HG03342 (cell line): ENCODE measurements around the gene POC1B.

Source experiments
- ATAC-seq: cut with Tn5 transposase; IDR thresholded peaks from one replicate; pipeline ENCODE4 v1.9.1; 2021; ENCODE audit warnings: mild to moderate bottlenecking, moderate library complexity; ENCODE audit not compliant: unreplicated experiment

The POC1B gene

GRCh38 chr12:89497467-89497866 lies 28.4 kb downstream of the POC1B start:
- no peak for ATAC-seq

DNA sequence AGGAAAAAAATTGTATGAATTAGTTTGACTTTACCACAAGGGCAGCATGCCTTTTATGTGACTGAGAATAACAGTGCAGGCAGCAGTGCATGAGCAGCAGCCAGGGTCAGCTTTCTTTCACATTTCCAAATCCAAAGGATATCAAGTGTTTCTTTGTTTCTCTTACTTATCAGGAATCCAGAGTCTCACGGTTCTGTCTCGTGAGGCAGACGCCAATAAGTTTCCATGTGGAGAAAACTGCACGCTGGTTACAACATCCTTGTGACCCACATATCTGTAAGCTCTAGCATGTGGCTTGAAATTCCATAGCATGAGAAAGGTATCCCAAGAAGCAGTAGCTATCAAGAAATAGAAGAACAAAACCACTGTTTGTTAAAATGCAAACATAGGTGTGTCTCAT lies 28.8 kb downstream of the POC1B start:
- ATAC-seq = no peak

DNA sequence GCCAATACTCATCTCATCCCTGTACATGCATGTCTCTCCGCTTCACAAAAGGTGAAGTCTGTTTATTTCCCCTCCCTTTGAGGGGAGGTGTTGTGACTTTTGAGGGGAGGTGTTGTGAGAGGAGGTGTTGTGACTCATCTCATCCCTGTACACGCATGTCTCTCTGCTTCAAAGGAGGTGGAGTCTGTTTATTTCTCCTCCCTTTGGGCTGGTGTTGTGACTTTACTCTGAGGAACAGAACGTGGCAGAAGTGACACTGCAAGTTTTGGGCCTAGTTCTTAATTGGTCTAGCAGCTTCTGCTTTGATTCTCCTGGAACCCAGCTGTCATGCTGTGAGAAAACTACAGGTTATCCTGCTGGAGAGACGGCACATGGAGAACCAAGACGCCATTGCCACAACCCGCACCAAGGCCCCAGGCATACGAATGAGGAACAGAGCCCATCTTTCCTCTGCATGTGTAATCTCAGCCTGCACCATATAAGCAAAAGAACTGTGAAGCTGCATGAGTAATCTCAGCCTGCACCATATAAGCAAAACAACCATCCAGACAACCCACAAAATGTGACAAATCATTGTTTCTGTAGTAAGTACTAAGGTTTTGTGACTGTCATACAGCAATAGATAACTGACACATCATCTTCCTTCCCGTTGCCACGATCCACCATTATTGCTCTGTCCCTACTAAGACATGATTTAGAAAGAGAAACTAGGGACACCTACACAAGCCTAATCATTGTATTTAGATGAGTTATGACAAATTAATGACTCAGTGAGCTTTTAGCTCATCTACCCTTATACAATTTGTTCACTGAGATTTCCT lies 31.2 kb downstream of the POC1B start:
- peak; percentile 52 for ATAC-seq

GRCh38 chr12:89493670-89494302 lies 32.1 kb downstream of the POC1B start:
- ATAC-seq = no peak

DNA sequence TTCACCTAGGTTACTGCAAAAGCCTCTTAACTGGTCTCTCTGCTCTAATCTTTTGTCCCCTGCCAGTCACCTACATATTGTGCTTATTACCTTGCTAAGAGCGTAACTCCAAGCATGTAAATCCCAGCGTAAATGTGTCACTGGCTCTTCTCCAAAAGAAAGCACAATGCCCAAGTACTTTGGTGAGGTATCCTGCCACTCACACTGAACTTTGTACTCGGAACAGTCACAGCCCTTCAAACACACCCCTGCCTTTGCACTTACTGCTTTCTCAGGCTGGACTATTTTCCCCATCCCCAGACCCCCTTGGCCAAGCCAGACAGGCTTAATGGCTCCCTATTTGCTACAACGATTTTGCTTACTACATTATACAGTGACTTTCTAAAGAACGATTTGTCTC lies 33.0 kb downstream of the POC1B start:
- ATAC-seq = no peak

- no peak for ATAC-seq
Measured at GRCh38 chr12:89490922-89491321, 34.9 kb downstream of the POC1B start.

- ATAC-seq = no peak
Measured at GRCh38 chr12:89486264-89486663, 39.6 kb downstream of the POC1B start.

DNA sequence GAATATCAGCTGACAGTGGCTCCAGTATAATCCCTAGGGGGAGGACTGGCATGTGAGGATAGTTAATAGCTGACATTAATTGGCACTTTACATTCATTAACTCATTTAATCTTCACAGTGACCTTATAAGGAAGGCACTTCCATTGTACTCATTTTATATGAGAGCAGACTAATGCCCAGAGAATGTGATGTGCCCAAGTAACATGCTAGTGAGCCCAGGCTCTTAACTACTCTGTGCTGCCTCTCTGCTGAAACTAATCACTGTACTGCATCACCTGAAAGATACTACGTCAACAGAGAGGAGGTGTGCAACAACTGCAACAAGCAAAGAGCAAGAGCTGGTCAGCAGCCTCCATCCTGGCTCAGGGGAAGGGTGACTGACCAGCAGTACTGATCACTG lies 41.4 kb downstream of the POC1B start:
- no peak for ATAC-seq

DNA sequence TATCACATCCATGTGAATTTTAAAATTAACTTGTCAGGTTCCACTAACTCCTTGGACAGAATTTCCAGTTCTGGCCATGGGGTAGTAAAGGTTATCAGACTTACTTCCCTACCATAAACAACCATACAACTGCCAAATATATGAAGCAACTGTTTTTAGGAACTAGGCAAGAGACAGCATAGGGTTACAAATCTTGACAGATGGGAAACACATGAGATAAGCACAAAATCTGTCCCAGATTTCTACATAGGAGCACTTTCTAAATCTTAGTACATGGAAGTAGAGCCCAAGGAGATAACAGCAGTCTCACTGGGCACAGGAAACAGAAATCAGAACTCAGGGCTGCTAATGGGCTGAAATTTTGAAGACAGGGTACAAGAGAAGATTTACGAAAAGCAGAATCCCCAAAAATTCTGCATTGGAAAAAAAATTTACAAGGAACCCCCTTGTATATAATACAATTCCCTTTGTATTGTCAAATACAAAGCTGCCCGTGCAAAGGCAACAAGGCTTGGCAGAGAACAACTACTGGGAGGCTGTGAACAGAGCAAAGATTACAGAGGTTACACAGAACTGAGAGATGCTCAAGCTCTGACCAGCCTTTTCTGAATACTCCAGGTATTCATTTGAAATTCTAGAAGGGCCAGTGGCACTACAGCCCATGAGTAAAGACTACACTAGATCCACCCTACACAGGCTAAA lies 44.5 kb downstream of the POC1B start:
- no peak for ATAC-seq

GRCh38 chr12:89479982-89480381 lies 45.9 kb downstream of the POC1B start:
- no peak for ATAC-seq

DNA sequence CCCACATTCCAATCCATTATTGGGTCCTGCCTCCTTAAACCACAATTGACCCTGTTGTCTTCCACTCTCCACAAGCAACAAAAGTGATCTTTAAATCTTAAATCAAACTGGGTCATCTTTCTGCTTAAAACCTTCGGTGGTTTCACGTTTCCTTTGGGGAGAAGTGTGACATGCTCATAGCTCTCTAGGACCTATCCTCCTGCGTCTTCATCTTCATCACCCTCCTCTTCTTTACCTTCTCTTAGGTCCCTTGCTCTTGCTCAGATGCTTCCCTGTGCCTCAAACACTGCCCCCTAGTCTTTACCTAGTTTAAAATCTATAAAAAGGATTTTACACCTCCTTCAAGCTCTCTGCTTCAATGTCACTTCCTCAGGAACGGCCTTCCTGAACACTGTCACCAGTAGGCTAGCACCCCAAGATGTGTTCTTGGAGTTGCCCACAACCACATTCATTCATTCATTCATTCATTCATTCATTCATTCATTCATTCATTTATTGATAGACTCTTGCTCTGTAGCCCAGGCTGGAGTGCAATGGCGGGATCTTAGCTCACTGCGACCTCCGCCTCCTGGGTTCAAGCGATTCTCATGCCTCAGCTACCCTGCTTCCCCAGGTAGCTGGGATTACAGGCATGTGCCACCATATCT lies 48.1 kb downstream of the POC1B start:
- no peak for ATAC-seq

DNA sequence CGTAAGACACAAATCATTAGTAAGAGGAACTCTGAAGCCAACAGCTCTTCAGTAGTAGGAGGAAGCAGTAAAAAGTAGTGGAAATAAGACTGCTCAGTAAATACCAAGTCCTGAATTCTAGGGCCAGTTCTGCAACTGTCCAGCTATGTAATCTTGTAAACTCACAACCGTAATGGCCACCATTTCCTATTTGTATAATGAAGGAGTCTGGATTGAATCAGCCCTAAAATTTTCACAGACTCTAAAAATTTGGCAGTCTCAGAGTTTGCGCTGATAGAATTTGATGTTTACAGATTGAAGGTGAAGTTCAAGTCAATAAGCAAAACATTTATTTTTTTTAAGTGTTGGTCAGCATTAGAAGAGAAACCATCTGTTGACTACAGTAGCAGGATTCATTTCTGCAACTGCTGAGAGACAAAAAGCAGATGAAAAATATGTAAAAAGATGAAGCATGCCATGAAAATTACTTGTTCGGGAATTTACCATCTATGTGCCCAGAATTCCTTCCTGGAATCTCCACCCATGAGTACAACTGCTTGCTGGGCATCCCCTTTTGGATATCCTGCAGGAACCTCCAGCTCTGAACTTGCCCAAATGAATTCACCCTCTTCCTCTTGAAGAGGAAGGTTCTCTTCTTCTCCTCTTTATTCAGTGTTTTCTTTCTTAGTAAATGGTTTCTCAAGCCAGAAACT lies 48.8 kb downstream of the POC1B start:
- ATAC-seq = no peak

DNA sequence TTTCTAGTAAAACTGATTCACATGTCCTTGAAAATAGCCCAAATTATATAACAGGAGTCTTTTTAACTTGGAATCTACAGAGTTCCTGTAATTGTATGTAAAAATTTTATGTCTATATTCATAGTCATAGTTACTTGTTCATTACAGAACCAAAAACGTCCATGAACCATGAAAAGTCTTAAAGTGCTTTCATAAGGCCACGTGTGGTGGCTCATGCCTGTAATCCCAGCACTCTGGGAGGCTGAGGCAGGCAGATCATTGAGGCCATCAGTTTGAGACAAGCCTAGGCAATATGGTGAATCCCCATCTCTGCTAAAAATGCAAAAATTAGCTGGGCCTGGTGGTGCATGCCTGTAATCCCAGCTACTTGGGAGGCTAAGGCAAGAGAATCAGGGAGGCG lies 49.6 kb downstream of the POC1B start:
- no peak for ATAC-seq

DNA sequence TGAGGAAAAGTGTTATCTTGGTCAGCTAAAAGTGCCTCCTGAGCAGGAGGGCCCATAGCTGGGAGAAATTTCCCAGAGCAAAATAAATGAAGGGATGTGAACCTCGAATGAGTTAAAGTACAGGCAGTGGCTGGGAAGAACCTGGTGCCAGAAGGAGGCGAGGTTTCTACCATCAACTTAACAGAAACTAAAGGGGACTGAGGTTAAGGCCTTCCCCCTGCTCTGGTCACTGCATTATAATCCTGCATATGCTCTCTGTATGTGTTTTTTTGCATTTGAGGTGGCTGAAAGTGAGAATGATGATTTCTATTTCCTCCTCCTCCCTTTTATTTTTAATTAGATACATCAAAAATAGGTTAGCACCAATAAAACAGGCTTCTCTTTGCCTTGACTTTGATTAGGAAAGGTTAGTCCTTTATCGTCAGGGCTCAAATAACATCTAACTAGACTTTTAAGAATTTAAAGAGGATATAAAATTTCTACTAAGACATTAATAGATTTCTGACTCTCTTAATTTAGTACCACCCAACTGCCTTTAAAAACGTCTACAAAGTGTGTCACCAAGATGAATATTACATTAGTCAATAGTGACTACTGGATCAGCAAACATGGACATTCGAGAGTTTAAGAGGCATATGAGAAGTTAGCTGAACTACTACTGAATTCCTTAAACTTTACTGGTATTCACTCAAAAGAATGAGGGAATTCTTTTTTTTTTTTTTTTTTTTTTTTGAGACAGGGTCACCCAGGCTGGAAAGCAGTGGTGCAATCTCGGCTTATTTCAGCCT lies 50.5 kb downstream of the POC1B start:
- no peak for ATAC-seq

GRCh38 chr12:89474615-89475014 lies 51.2 kb downstream of the POC1B start:
- ATAC-seq = no peak

GRCh38 chr12:89472508-89472907 lies 53.3 kb downstream of the POC1B start:
- no peak for ATAC-seq

GRCh38 chr12:89470741-89471509 lies 54.9 kb downstream of the POC1B start:
- peak; percentile 41 for ATAC-seq

DNA sequence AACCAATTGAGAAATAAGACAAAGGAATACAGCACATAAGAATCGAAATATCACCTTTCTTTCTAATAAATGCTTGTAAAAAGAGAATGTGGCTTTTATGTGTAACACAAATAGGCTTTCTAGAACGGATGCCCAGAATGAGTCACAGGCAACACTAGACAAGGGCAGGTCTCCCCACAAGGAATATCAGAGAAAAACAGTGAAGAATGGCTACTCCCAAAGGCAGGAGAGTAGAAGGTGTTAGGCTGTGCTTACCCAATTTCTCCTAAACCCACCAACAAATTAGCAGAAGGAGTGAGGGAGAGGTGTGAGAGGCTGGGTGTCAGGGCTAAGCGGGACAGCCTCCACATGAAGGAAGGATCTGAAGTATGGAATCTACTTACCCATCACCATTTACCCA lies 56.5 kb downstream of the POC1B start:
- peak; percentile 58 for ATAC-seq

DNA sequence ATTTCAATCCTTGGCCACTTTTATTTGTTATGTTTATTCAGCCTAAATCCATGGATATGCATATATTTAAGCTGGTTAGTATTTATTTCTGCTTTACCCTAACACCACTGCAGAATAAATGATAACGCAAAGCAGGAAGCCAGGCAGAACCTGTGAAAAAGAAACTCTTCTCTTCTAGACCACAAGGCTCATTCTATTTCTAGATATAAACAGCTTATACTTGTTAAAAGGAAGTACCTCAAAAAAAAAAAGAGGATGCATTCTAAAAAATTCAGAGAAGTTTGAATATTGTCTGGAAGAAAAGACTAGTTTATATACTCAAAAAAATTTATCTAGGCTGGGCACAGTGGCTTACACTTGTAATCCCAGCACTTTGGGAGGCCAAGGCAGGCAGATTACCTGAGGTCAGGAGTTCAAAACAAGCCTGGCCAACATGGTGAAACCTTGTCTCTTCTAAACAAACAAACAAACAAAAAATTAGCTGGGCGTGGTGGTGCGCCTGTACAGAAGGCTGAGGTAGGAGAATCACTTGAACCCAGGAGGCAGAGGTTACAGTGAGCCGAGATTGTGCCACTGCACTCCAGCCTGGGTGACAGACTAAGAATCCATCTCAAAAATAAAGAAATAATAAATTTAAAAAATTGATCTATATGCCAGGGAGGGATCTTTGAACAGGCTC lies 57.1 kb downstream of the POC1B start:
- ATAC-seq = peak; percentile 87
